ENCODE measurements around the gene NCK2. TPM values are rescaled to one million over a fixed set of nuclear protein-coding genes. Genes with fewer than 3 reads are reported as not detected.

Gene NCK2
- total and polyA plus RNA-seq, 10 of the 15 experiments (the other 5 are each of a cell fraction or from before 2014, with no cell fraction given): 1.2 to 30.9 (median 14.1) TPM

- TF ChIP-seq BMI1 (IDR thresholded peaks at IDR 0.05; ENCODE audit: borderline replicate concordance) (no peak), SP1 (IDR thresholded peaks at IDR 0.05; ENCODE audit: low read depth, low read length) (no peak), NFIC (IDR thresholded peaks at IDR 0.05; ENCODE audit: low read depth, low read length) (peak; percentile 37; the same call in 1 of the 2 replicates), ZNF592 (IDR thresholded peaks at IDR 0.05) (no peak), IKZF1 (conservative IDR thresholded peaks at IDR 0.05) (peak; percentile 63; the same call in 1 of the 2 replicates), STAT3 (IDR thresholded peaks at IDR 0.05; ENCODE audit: low read depth, low read length) (no peak), ZZZ3 (IDR thresholded peaks at IDR 0.05; ENCODE audit: control insufficient read depth, insufficient read length, low read depth) (no peak), MTA2 (IDR thresholded peaks at IDR 0.05; ENCODE audit: low read depth) (peak; percentile 50; the same call in 1 of the 2 replicates), RELB (IDR thresholded peaks at IDR 0.05; ENCODE audit: low read depth) (peak; percentile 20; the same call in 1 of the 2 replicates), MEF2A (IDR thresholded peaks at IDR 0.05; ENCODE audit: insufficient read depth, low read depth, low read length) (0 out of 2 replicates have a peak, but pooled peaks have one; percentile 12), SREBF1 (IDR thresholded peaks at IDR 0.05; ENCODE audit: low read length) (no peak), TAF1 (IDR thresholded peaks at IDR 0.05; ENCODE audit: borderline replicate concordance, low read depth, low read length) (no peak), GATAD2B (conservative IDR thresholded peaks at IDR 0.05; ENCODE audit: low read depth) (peak; percentile 46), NBN (IDR thresholded peaks at IDR 0.05) (no peak; the same call in 1 of the 2 replicates), TBL1XR1 (IDR thresholded peaks at IDR 0.05; ENCODE audit: low read depth, low read length) (no peak), MYB (IDR thresholded peaks at IDR 0.05; ENCODE audit: borderline replicate concordance, low read depth, low read length) (no peak), ZNF207 (IDR thresholded peaks at IDR 0.05; ENCODE audit: borderline replicate concordance) (no peak), FOXK2 (IDR thresholded peaks at IDR 0.05) (no peak), DPF2 (IDR thresholded peaks at IDR 0.05) (peak; percentile 63; the same call in 1 of the 2 replicates), IKZF2 (IDR thresholded peaks at IDR 0.05) (peak; percentile 51 to 55; a peak in 2 of 4 replicates), NR2F1 (conservative IDR thresholded peaks at IDR 0.05) (peak; percentile 93), EED (IDR thresholded peaks at IDR 0.05; ENCODE audit: low read depth) (peak; percentile 32; the same call in 1 of the 2 replicates)
- TF ChIP-seq, protein P1, sequence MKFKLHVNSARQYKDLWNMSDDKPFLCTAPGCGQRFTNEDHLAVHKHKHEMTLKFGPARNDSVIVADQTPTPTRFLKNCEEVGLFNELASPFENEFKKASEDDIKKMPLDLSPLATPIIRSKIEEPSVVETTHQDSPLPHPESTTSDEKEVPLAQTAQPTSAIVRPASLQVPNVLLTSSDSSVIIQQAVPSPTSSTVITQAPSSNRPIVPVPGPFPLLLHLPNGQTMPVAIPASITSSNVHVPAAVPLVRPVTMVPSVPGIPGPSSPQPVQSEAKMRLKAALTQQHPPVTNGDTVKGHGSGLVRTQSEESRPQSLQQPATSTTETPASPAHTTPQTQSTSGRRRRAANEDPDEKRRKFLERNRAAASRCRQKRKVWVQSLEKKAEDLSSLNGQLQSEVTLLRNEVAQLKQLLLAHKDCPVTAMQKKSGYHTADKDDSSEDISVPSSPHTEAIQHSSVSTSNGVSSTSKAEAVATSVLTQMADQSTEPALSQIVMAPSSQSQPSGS (IDR thresholded peaks at IDR 0.05; ENCODE audit: low read length): peak; percentile 12; the same call in 1 of the 2 replicates
- TF ChIP-seq, protein P2, sequence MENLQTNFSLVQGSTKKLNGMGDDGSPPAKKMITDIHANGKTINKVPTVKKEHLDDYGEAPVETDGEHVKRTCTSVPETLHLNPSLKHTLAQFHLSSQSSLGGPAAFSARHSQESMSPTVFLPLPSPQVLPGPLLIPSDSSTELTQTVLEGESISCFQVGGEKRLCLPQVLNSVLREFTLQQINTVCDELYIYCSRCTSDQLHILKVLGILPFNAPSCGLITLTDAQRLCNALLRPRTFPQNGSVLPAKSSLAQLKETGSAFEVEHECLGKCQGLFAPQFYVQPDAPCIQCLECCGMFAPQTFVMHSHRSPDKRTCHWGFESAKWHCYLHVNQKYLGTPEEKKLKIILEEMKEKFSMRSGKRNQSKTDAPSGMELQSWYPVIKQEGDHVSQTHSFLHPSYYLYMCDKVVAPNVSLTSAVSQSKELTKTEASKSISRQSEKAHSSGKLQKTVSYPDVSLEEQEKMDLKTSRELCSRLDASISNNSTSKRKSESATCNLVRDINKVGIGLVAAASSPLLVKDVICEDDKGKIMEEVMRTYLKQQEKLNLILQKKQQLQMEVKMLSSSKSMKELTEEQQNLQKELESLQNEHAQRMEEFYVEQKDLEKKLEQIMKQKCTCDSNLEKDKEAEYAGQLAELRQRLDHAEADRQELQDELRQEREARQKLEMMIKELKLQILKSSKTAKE (IDR thresholded peaks at IDR 0.05; ENCODE audit: low read depth, poor library complexity, severe bottlenecking): peak; percentile 30
These were observed 53.9 kb downstream of the NCK2 start (continued) for GRCh38 chr2:105798595-105798994.

Data from GM12878 (cell line).